WI38 (cell line): Measurements from ENCODE around the gene PLP1.

Experiments
- H3K4me3 ChIP-seq: 2 replicates; pipeline ENCODE4 v1.5.1; 2011; ENCODE audit warnings: low read depth, mild to moderate bottlenecking, control low read depth, low read length
- CTCF ChIP-seq: IDR thresholded peaks from 2 replicates; pipeline ENCODE4 v1.5.1; 2012; ENCODE audit warnings: low read depth, mild to moderate bottlenecking, control low read depth, low read length

The PLP1 gene

GRCh38 chrX:103830848-103831247 lies 54.2 kb downstream of the PLP1 start:
- no peak overlapping the region for H3K4me3 ChIP-seq
- TF ChIP-seq CTCF, result no peak

- no peak for TF ChIP-seq CTCF
- H3K4me3 ChIP-seq, result peak overlapping the region; percentile 49
Measured at GRCh38 chrX:103831342-103831802, 54.7 kb downstream of the PLP1 start.

GRCh38 chrX:103831803-103832544 lies 55.3 kb downstream of the PLP1 start, which contains the start of gene RAB9B:
Gene RAB9B (minus strand): TSS chrX:103832257. CDS start chrX:103825784, 6,473 bp downstream.
- H3K4me3 ChIP-seq, result peak within 1 kb of the TSS; percentile 49
- TF ChIP-seq CTCF, result no peak

GRCh38 chrX:103839404-103839803 lies 62.8 kb downstream of the PLP1 start:
- TF ChIP-seq CTCF, result no peak
- no peak overlapping the region for H3K4me3 ChIP-seq
